HG03442 (cell line): ENCODE data around the gene VARS2.
"Not testable (repeated sequence)": the region's sequence is repeated elsewhere in the genome, so short reads cannot be mapped to it uniquely, and the experiment has no call there.

Experiments
- ATAC-seq: cut with Tn5 transposase; IDR thresholded peaks from one replicate; pipeline ENCODE4 v1.9.1; 2021; ENCODE audit warnings: mild to moderate bottlenecking, moderate library complexity; ENCODE audit not compliant: unreplicated experiment

The VARS2 gene

DNA sequence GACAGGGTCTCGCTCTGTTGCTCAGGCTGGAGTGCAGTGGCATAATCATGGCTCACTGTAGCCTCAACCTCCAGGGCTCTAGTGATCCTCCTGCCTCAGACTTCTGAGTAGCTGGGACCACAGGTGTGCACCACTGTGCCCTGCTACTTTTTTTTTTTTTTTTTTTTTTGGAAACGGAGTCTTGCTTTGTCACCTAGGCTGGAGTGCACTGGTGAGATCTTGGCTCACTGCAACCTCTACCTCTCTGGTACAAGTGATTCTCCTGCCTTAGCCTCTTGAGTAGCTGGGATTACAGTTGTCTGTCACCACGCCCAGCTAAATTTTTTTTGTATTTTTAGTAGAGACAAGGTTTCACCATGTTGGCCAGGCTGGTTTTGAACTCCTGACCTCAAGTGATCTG lies 13.0 kb downstream of the VARS2 start:
- not testable (repeated sequence) for ATAC-seq

DNA sequence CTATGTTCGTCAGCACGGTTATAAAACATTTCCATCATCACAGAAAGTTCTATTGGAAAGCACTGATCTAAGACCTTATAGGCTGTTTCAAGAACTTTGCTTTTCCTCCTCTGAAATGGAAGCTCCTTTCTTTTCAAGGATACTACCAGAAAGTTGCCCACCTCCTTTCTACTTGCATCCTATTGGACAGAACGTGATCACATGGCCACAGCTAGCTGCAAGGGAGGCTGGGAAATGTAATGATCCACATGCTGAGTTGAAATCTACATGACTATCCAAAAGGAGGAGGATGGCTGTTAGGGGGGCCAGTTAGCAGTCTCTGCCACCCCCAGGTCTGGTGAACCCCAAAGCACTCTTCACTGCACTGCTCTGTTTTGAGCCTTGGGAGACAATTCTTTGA lies 14.6 kb downstream of the VARS2 start:
- no peak for ATAC-seq

DNA sequence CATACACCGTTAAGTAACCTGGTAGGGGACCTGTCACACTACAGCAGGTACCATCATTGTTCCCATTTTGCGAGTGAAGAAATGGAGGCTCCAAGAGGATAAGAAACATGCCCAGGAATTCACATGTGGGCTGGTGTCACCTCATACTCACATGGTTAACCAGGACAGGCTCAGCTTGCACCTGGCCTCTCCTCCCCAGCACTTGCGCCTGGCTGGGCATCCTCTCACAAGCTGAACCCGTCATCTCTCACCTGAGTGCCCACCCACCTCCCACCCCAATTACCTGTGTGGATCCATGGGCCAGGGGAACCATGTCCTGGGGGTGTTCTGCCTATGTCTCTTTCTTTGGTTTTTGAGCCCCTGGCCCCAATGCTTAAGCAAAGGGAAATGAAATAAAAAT lies 16.5 kb downstream of the VARS2 start:
- ATAC-seq: no peak

DNA sequence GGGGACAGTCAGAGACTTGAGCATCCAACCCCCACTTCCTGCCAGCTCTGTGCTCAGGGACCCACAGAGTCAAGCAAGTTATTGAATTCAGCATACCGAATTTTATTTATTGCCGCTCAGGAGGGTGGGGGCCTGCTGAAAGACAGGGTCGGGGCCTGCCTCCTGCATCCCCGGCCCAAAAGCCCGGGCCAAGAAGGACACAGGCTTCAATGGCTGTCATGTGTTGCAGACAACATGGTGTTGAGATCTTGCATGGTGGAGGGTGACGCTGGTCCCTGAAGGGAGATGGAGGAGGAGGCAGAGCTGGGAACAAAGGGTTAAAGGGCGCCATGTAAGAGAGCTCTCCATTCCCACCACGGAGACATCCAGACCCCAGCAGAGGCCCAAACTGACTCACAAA lies 17.2 kb downstream of the VARS2 start:
- no peak for ATAC-seq

DNA sequence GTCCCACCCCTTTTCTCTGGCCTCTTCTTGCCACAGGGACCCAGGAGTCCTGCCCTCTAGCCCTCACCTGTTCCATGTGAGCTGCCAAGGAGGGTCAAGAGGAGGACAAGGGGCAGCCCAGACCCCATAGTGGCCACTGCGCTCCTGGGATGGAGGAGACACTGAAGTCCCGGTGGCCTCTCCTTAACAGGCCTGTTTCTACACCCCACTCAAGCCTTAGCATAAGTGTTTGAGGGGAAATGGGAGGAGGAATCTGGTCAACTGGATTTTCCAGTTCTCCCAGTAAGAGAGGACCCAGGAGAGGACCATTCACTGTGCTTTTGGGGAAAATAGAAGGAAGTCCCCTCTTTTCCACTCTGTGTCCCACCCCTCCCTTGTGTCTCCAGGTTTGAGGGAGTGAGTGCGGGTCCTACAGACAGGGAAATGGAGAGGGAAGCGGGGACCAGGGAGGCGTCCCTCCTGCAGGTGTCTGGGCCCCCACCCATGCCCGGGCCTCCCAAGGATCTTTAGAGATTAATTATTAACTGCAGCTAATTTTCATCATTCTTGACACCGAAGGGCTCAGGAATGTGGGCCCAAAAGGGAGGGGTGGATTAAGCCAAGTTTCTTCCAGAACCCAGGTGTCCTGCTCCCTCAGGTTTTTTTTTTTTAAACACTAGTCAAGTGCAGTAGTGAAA lies 18.1 kb downstream of the VARS2 start, which contains the start of gene SFTA2:
Gene SFTA2 (minus strand): TSS at position 202 of the 677 bp plus-strand sequence. CDS start 74 bp downstream, at position 128.
- no peak for ATAC-seq

DNA sequence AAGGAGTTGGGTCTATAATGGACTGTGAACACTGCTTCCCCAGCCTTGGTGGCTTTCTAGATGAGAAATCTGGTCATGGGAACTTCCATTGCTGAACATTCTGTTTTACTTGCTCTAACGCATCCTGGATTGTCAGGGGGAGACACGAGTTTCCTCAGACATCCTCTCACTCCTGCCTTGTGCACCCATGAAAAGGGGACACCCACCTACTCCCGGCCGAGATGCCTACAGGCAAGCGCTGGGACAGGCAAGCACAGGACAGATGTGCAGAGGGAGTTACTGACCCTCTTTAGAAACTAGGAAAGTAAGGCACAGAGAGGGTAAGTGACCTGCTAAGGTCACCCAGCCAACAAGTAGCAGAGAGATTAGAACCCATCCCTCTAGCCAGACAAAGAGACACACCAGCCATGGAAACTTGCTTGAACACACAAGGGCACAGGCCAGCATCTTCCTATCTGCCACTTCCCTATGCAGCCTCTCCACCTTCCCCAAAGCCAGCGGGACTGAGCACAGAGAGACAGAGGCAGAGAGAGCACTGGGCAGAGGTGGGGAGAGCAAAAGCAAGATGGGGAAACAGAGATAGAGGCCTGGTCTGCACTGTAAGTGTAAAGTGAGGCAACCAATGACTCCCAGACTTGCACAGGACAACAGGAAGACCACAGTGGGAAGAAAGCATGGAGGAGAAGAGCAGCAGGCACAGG lies 18.8 kb downstream of the VARS2 start:
- ATAC-seq: no peak

DNA sequence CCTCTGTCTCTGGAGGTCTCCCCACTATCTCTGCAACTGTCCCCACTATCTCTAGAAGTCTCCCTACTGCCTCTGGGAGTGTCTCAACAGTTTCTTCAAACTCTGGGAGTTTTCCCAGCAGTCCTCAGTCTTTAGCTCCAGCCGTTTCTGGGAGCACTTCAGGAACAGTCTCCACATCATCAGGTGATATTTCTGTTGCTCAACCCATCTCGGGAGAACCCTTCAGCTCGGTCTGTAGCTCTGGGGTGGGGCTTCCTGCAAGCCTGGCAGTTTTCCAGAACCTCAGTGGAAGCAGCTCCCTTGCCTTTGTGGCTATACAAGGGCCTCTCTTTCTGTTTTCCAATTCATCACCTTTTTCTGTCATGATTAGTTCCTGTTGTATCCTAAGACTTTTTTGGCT lies 21.0 kb downstream of the VARS2 start:
- no peak for ATAC-seq

DNA sequence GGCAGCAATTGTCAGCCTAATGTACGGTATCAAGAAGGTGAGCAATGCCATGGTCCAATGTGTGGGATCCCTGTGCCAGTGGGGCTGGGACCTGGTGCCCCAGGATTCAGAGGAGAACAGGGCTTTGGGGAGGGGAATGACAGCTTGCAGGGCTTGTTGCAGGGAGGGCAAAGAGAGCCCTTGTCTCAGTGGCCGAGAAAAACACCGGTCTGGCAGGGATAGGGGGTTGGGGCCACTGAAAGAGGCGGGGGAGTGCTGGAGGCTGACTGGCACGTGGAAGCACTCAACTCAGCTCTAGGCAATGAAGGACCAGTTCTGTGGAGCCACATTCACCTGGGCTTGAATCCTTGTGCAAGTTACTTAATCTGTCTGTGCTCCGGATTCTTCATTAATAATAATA lies 23.2 kb downstream of the VARS2 start:
- no peak for ATAC-seq

DNA sequence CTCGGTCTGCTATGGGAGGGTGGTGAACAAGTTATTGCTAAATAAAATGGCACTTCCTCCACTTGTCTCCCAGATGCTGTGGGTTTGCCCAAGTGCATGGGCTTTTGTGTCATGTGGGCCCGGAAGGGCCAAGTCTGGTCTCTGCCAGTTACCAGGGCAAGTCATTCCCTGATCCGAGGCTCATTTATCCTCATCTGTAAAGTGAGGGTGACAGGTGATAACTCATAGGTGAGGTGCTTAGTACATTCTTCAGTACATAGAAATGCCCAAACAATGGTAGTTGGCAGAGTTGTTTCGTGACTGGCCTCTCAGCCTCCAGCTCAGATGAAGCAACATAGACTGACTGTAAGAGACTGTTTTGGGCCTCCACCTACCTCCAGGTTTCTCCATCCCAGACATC lies 24.7 kb downstream of the VARS2 start:
- ATAC-seq: no peak

DNA sequence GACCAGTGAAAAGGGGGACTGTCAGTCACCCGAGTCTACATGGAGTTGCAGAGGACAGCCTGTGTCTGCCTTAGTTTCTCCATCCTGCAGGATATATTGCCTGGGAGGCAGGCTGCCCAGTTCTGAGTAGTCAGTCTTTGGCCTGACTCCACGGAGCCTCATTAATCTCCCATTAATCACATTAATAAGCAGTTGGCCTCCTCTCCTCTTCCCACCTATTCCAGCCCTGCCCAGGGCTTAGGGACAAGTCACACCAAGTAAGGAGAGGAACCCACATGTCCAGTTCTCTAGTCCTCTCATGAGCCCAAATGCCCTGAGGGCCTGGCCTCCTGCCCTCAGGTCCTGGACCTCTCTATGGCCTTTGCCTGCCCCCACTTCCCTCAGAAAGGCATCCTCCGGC lies 25.4 kb downstream of the VARS2 start:
- ATAC-seq: no peak

DNA sequence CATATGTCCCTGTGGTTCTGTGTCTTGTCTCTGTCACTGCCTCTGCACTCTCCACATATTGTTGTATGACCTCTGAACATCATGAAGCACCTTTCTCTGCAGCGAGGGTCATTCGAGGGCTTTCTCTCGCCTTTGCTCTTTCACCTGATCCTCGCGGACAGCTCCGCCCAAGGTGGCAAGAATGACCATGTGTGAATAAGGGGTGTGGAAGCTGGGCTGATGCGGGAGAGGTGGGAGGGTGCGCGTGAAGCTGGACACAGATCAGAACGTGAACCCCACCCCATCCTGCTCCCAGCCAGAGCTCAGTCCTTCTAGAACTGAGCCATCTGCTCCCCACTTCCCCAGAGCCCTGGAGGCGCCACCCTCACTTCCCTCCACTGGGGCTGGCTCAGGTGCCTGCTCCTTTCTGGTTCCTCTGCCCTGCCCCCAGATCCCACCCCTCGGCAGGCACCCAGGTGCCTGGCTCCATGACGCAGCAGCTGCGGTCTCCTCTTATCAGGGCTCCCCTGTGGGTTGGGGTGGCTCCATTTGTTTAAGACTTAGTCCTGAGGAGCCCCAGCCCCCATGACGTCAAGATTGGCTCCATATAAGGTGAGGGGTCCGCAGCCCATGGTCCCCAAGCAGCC lies 26.4 kb downstream of the VARS2 start, which contains the start of gene MUCL3:
Gene MUCL3 (plus strand): TSS at position 613 of the 626 bp plus-strand sequence. CDS start 27 bp downstream, outside the sequence.
- ATAC-seq: no peak

DNA sequence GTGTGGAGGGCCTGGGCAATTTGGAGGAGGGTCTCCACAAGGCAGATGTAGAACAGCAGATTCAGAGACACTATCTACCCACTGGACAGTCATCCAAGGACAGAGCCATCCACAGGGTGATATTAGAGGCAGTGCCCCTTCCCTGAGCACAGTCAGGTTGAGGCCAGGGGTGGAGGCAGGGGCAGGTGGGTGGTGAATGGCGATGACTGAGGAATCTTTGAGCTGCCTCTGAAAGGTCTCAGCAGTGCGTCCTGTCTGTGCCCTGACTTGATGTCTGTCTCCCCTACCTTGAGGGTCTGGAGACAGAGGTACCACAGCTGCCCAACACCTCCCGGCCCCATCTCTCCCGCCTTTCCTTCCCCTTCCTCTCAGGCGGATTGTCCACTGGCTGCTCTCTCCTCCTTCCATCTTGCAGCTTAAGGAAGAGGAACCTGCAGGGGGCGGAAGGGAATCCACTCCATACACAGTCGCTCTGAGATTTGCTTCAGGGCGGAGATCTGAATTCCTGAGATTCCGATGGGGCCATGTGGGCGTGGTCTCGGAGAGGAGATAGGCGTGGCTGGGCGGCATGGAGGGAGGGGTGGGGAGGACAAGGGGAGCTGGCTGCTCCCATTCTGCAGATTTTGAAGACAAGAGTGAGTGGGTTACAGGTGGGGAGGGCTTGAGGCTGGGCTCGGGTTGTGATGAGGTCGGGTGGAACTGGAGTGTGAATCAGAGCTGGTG lies 28.5 kb downstream of the VARS2 start:
- ATAC-seq: no peak

DNA sequence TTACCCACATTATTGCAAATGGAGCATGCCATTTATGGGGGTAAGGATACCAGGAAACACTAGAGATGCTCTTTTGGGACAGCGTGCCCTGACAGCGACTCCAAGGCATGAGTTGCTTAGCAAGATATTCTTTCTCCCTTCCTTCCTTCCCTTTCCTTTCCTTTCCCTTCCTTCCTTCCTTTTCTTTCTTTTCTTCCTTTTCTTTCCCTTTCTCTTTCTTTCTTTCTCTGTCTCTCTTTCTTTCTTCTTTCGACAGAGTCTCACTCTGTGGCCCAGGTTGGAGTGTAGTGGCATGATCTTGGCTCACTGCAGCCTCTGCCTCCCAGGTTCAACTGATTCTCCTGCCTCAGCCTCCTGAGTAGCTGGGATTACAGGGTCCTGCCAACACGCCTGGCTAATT lies 30.0 kb downstream of the VARS2 start:
- no peak for ATAC-seq

DNA sequence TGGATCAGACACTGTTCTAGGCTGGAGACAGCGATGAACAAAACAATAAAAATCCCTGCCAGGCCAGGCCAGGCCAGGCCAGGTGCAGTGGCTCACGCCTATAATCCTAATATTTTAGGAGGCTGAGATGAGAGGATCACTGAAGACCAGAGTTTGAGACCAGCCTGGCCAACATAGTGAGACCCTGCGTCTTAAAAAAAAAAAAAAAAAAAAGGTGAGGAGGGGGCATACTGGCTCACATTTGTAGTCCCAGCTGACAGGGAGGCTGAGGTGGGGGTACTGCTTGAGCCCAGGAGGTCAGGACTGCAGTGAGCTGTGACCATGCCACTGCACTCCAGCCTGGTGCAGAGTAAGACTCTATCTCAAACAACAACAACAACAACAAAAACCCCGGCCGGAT lies 31.2 kb downstream of the VARS2 start:
- ATAC-seq: no peak

DNA sequence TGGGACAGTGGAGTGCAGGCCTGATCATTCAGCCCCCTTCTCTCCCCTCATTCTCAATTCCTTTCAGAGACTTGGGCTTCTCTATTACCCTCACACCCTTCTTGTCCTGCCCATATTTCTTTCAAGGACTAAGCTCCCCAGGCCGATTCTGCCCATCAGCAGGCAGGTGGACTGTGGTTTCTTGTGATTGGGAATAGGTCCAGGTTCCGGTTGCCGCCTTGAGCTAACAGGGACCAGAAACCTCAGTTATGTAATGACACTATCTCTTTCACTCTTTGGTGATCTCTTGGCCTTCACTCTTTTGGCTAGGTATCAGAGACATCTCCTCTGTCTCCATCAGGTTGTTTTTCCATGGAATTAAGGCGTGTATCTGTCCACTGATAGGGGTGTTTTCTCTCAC lies 33.2 kb downstream of the VARS2 start:
- no peak for ATAC-seq

DNA sequence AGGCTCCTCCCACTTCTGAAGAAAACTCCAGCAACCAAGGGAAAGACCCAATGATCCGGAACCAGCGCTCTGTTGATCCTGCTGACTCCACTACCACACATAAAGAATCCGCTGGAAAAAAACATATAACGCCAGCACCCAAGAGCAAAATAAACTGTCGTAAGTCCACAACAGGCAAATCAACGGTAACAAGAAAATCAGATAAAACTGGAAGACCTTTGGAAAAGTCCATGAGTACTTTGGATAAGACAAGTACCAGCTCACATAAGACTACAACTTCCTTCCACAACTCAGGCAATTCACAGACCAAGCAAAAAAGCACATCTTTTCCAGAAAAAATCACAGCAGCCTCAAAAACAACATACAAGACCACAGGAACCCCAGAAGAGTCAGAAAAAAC lies 34.8 kb downstream of the VARS2 start:
- ATAC-seq: no peak

DNA sequence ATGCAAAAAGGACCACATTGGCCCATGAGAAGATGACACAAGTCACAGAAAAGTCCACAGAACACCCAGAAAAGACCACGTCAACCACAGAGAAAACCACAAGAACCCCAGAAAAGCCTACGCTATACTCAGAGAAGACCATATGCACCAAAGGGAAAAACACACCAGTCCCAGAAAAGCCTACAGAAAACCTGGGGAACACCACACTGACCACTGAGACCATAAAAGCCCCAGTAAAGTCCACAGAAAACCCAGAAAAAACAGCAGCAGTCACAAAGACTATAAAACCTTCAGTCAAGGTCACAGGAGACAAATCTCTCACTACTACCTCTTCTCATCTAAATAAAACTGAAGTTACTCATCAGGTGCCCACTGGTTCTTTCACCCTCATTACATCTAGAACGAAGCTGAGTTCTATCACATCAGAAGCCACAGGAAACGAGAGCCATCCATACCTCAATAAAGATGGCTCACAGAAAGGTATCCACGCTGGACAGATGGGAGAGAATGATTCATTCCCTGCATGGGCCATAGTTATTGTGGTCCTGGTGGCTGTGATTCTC lies 38.0 kb downstream of the VARS2 start:
- ATAC-seq: no peak

DNA sequence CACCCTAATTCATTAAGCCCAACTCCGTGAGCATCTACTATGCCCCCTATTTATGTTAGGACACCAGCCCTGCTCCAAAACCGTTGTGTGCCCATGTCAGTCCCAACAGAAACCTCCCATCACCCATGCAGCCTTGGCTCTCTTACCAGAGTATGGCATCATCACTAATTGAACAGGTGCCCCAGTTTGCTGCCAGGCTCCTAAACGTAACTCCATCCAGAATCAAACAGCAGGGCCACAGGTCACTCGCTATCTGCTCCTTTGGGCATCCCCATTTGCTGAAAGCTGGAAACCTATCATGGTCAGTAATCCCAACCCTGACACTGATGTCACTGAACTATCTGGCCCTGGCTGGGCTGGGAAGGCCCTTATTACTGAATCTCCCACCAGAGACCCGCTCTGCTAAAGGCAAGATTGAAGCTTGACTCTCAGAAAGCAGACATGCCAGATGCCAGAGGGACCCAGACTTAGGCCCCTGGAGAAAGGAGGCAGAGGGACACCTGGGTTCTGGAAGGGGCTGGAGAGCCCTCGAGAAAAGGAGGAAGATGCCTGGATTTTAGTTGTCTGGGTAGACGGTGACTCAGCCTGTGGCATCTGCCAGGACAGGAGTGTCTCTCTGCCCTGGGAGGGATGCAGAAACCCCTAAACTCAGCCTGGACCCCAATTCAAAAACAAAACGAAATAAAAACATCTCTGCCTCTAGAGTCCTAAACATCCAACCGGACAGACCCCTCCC lies 40.8 kb downstream of the VARS2 start:
- no peak for ATAC-seq

DNA sequence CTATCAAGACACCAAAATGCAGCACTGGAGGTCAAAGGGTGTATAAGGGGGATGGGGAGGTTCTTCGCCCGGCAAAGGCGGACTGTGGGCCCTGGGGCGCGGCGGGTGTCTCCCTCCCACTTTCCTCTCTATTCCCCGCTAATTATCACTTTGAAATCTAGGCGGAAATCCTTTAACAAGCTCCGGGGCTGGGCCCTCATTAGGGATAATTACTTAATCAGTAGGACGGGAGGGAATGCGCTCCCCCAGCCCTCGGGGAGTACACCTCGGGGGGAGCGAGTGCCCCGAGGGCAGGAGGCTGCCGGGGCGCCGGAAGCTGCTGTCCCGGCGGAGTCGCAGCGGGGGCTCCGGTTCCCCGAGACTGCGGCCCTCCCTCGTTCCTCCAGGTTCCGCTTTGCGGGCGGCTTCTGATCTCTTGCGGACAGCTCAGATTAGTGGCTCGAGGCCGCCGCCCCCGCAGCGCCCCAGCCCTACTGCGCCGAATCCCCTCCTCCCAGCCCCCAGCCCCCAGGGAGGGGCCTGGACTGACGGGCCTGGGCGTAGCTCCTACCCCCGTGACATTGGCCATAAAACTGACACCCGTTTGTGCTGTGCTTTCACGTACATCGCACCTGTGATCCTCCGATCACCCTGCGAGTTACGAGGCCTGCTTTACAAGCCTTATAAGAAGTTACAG lies 41.5 kb downstream of the VARS2 start:
- ATAC-seq: peak; percentile 41

DNA sequence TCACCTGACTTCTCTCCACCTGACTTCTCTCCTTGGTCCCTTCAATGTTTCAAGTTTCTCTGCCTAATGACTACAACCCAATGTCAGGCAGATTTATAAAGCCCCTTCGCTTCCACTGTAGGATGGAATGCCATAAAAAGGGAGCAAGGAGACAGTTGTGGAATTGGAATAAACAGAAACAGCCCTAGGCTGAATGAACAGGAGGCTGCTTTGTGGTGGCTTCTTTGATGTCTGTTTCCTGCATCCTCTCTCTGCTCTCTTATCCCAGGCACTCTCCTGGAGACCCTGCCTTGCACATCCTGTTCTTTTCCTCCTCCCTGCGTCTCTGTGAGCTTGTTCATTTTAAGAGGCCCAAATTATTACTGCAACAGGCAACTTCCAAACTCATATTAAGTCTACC lies 43.7 kb downstream of the VARS2 start:
- no peak for ATAC-seq
